HepG2 (cell line): Measurements from ENCODE around the gene TOX4. TPM values are rescaled to one million over a fixed set of nuclear protein-coding genes. Genes with fewer than 3 reads are reported as not detected.
A peak's percentile ranks its signal among the peaks of the same experiment; 100 is the strongest.

Experiments
- AFF4 ChIP-seq: sonication (generic); formaldehyde crosslinking; IDR thresholded peaks from 2 replicates; pipeline ENCODE4 v1.4.0; 2020; ENCODE audit warnings: missing genetic modification reagents
- ARNT ChIP-seq: fragments of 450-650 bp; IDR thresholded peaks from 2 replicates; pipeline ENCODE4 v1.6.1; 2017
- CREBL2 ChIP-seq: sonication (generic); formaldehyde crosslinking; IDR thresholded peaks from 2 replicates; pipeline ENCODE4 v1.8.1; 2023; ENCODE audit warnings: missing genetic modification reagents, mild to moderate bottlenecking, borderline replicate concordance
- DNMT3B ChIP-seq: conservative IDR thresholded peaks from 2 replicates; pipeline ENCODE4 v1.6.1; 2016; ENCODE audit warnings: missing biosample characterization, control low read depth
- KDM1A ChIP-seq: IDR thresholded peaks from 2 replicates; pipeline ENCODE4 v1.6.1; 2016; ENCODE audit warnings: missing compliant biosample characterization
- KLF15 ChIP-seq: sonication (generic); formaldehyde crosslinking; IDR thresholded peaks from 2 replicates; pipeline ENCODE4 v1.8.1; 2023; ENCODE audit warnings: borderline replicate concordance, mild to moderate bottlenecking, inconsistent platforms, missing genetic modification reagents, mixed read lengths
- NONO ChIP-seq, 2 experiments: fragments of 450-650 bp in 1 of 2; sonication (generic) in 1 of 2; formaldehyde crosslinking in 1 of 2; IDR thresholded peaks in 1 of 2; conservative IDR thresholded peaks in 1 of 2; 2 replicates each; pipeline versions ENCODE4 v1.6.1 to v1.8.0; 2017 to 2022; ENCODE audit warnings: mild to moderate bottlenecking in 1 of 2, missing genetic modification reagents in 1 of 2, moderate library complexity in 1 of 2
- PCBP2 ChIP-seq: fragments of 200-400 bp; formaldehyde crosslinking; optimal IDR thresholded peaks from 2 replicates; pipeline ENCODE3; 2018; ENCODE audit warnings: low read length, low read depth; ENCODE audit not compliant: poor library complexity, severe bottlenecking
- RNF219 ChIP-seq: sonication (generic); formaldehyde crosslinking; IDR thresholded peaks from 2 replicates; pipeline ENCODE4 v1.5.0; 2020; ENCODE audit warnings: mild to moderate bottlenecking, missing genetic modification reagents
- SP1 ChIP-seq, 2 experiments: fragments of 450-650 bp in 1 of 2; sonication (generic) in 1 of 2; formaldehyde crosslinking in 1 of 2; IDR thresholded peaks; 2 replicates each; pipeline versions ENCODE4 v1.4.0 to v1.6.1; 2016 to 2020; ENCODE audit warnings: missing genetic modification reagents in 1 of 2
- TAF1 ChIP-seq: sonication (generic); formaldehyde crosslinking; IDR thresholded peaks from 2 replicates; pipeline ENCODE4 v1.4.0; 2020; ENCODE audit warnings: missing genetic modification reagents
- TCF7 ChIP-seq: sonication (generic); IDR thresholded peaks from 2 replicates; pipeline ENCODE4 v1.6.1; 2016; ENCODE audit warnings: antibody characterized with exemption, low read depth
- TEF ChIP-seq: sonication (generic); formaldehyde crosslinking; IDR thresholded peaks from 2 replicates; pipeline ENCODE4 v1.5.0; 2020; ENCODE audit warnings: missing genetic modification reagents
- ZBTB7B ChIP-seq: sonication (generic); formaldehyde crosslinking; IDR thresholded peaks from 2 replicates; pipeline ENCODE4 v1.4.0; 2020; ENCODE audit warnings: missing genetic modification reagents
- ZFP62 ChIP-seq: sonication (generic); formaldehyde crosslinking; IDR thresholded peaks from 2 replicates; pipeline ENCODE4 v1.4.0; 2020; ENCODE audit warnings: missing genetic modification reagents
- ZNF12 ChIP-seq: sonication (generic); formaldehyde crosslinking; IDR thresholded peaks from 2 replicates; pipeline ENCODE4 v1.5.0; 2020; ENCODE audit warnings: missing genetic modification reagents
- ZNF124 ChIP-seq: sonication (generic); formaldehyde crosslinking; IDR thresholded peaks from 2 replicates; pipeline ENCODE4 v1.4.0; 2020; ENCODE audit warnings: missing genetic modification reagents
- ZNF235 ChIP-seq: sonication (generic); formaldehyde crosslinking; IDR thresholded peaks from 2 replicates; pipeline ENCODE4 v1.8.1; 2023; ENCODE audit warnings: mild to moderate bottlenecking, missing genetic modification reagents, borderline replicate concordance
- ZNF251 ChIP-seq: sonication (generic); formaldehyde crosslinking; IDR thresholded peaks from 2 replicates; pipeline ENCODE4 v1.9.0; 2021; ENCODE audit warnings: mild to moderate bottlenecking, missing genetic modification reagents
- ZNF263 ChIP-seq: sonication (generic); formaldehyde crosslinking; IDR thresholded peaks from 2 replicates; pipeline ENCODE4 v1.4.0; 2020; ENCODE audit warnings: missing genetic modification reagents
- ZNF550 ChIP-seq: sonication (generic); formaldehyde crosslinking; IDR thresholded peaks from 2 replicates; pipeline ENCODE4 v1.4.0; 2020; ENCODE audit warnings: mild to moderate bottlenecking, missing genetic modification reagents, borderline replicate concordance
- ZNF563 ChIP-seq: sonication (generic); formaldehyde crosslinking; IDR thresholded peaks from 2 replicates; pipeline ENCODE4 v1.8.0; 2022; ENCODE audit warnings: mild to moderate bottlenecking, moderate library complexity, missing genetic modification reagents
- ZNF749 ChIP-seq: sonication (generic); formaldehyde crosslinking; IDR thresholded peaks from 2 replicates; pipeline ENCODE4 v1.8.0; 2022; ENCODE audit warnings: mild to moderate bottlenecking, missing genetic modification reagents, moderate library complexity, borderline replicate concordance
- polyA plus RNA-seq, 8 experiments: library from polyadenylated mRNA; depleted of rRNA in 3 of 8; stranded (reverse) in 7 of 8; unstranded in 1 of 8; fragments of >200 nt; fragmentation: Illumina TruSeq in 4 of 8; extraction: Trizol in 4 of 8; gene quantifications; 2 replicates each; pipeline versions ENCODE4 v1.2.1 to v1.2.3, GENCODE V29; 2011 to 2016; ENCODE audit warnings: low read depth in 4 of 8, missing spikeins in 1 of 8, mixed read lengths in 1 of 8; ENCODE audit not compliant: insufficient read depth in 1 of 8
- total RNA-seq, 5 experiments: library from RNA; depleted of rRNA; stranded (reverse); fragments of >200 nt; fragmentation: Illumina TruSeq; extraction: Trizol; gene quantifications; 2 replicates each; pipeline ENCODE4 v1.2.3, GENCODE V29; 2016; ENCODE audit warnings: low read depth in 1 of 5

The TOX4 gene
- total and polyA plus RNA-seq, 2 of the 13 experiments (the other 11 are each of a cell fraction or from before 2014, with no cell fraction given), result 71.8 to 163 TPM

- TF ChIP-seq NONO (IDR thresholded peaks at IDR 0.05), result no peak
- TF ChIP-seq NONO (CRISPR knock-in tag; conservative IDR thresholded peaks at IDR 0.05), result peak; percentile 99
- no peak for TF ChIP-seq TCF7
- TF ChIP-seq ZNF12 (CRISPR knock-in tag), result 0 out of 2 replicates have a peak, but pooled peaks have one; percentile 75
- peak; percentile 76; the same call in 1 of the 2 replicates for TF ChIP-seq TAF1 (CRISPR knock-in tag)
- TF ChIP-seq ZNF563, result peak; percentile 22; the same call in 1 of the 2 replicates
- no peak for TF ChIP-seq ZNF251
- no peak for TF ChIP-seq PCBP2
- 0 out of 2 replicates have a peak, but pooled peaks have one; percentile 70 for TF ChIP-seq RNF219 (CRISPR knock-in tag)
- TF ChIP-seq ZNF235 (CRISPR knock-in tag), result peak; percentile 76; the same call in 1 of the 2 replicates
- TF ChIP-seq TEF (CRISPR knock-in tag), result no peak; the same call in 1 of the 2 replicates
- 0 out of 2 replicates have a peak, but pooled peaks have one; percentile 17 for TF ChIP-seq DNMT3B (CRISPR knock-in tag)
- peak; percentile 93 for TF ChIP-seq ZNF124
- no peak for TF ChIP-seq SP1 (IDR thresholded peaks at IDR 0.05)
- peak; percentile 97 for TF ChIP-seq SP1 (CRISPR knock-in tag; IDR thresholded peaks at IDR 0.05)
- no peak for TF ChIP-seq ZNF550 (CRISPR knock-in tag)
- TF ChIP-seq AFF4 (CRISPR knock-in tag), result no peak
- peak; percentile 47; the same call in 1 of the 2 replicates for TF ChIP-seq ZNF749 (CRISPR knock-in tag)
- TF ChIP-seq KLF15 (CRISPR knock-in tag), result 0 out of 2 replicates have a peak, but pooled peaks have one; percentile 25
- peak; percentile 88; the same call in 1 of the 2 replicates for TF ChIP-seq ZBTB7B (CRISPR knock-in tag)
- TF ChIP-seq ZFP62, result no peak
- no peak for TF ChIP-seq ARNT
- no peak for TF ChIP-seq KDM1A
- TF ChIP-seq ZNF263 (CRISPR knock-in tag), result peak; percentile 9
- TF ChIP-seq CREBL2 (CRISPR knock-in tag), result no peak; the same call in 1 of the 2 replicates
These were observed 39.7 kb upstream of the TOX4 start (continued) for GRCh38 chr14:21437063-21437901.
